Hepatocyte (in vitro differentiated cells): ENCODE data around the gene CCDC9B.

Experiments used
- CTCF ChIP-seq: fragments of 200-600 bp; sonication (generic); IDR thresholded peaks from 2 replicates; pipeline ENCODE4 v1.5.1; 2016; ENCODE audit warnings: antibody characterized with exemption, mild to moderate bottlenecking; ENCODE audit not compliant: poor library complexity
- EZH2 ChIP-seq: fragments of 200-600 bp; sonication (generic); IDR thresholded peaks from 2 replicates; pipeline ENCODE4 v1.6.1; 2016; ENCODE audit warnings: antibody characterized with exemption, mild to moderate bottlenecking, borderline replicate concordance
- EZH2phosphoT487 ChIP-seq: fragments of 200-600 bp; sonication (generic); IDR thresholded peaks from one replicate; pipeline ENCODE4 v1.6.1; 2018; ENCODE audit warnings: antibody characterized with exemption, mild to moderate bottlenecking, low read depth, moderate library complexity; ENCODE audit not compliant: unreplicated experiment, severe bottlenecking

GRCh38 chr15:40367686-40368611, 27.2 kb upstream of the CCDC9B start:
- TF ChIP-seq CTCF (peak; percentile 79), EZH2phosphoT487 (no peak), EZH2 (no peak)
